OCI-LY1 (cell line): ENCODE measurements around the gene CRISP1.

ENCODE experiments used
- H2AFZ ChIP-seq: fragments of 200-600 bp; sonication (generic), shearing (Covaris generic); 2 replicates; pipeline ENCODE4 v1.6.0; 2014; ENCODE audit warnings: antibody characterized with exemption, mild to moderate bottlenecking, low read length
- H3F3A ChIP-seq: fragments of 200-600 bp; sonication (generic), shearing (Covaris generic); 2 replicates; pipeline ENCODE4 v1.6.0; 2014; ENCODE audit warnings: mild to moderate bottlenecking, antibody characterized with exemption, low read length, moderate library complexity; ENCODE audit not compliant: insufficient read depth
- H3K27ac ChIP-seq: fragments of 200-600 bp; sonication (generic); 2 replicates; pipeline ENCODE4 v1.5.1; 2014; ENCODE audit warnings: low read length, mixed run types, mild to moderate bottlenecking, low read depth; ENCODE audit not compliant: poor library complexity, severe bottlenecking
- H3K27me3 ChIP-seq: fragments of 200-600 bp; sonication (generic); 2 replicates; pipeline ENCODE4 v1.6.0; 2014; ENCODE audit warnings: antibody characterized with exemption, mild to moderate bottlenecking, low read length, moderate library complexity; ENCODE audit not compliant: insufficient read depth
- H3K36me3 ChIP-seq: fragments of 200-600 bp; sonication (generic); 2 replicates; pipeline ENCODE4 v1.6.1; 2014; ENCODE audit warnings: mild to moderate bottlenecking, antibody characterized with exemption, low read length, moderate library complexity, mixed read lengths; ENCODE audit not compliant: insufficient read depth
- H3K4me1 ChIP-seq: fragments of 200-600 bp; sonication (generic); 2 replicates; pipeline ENCODE4 v1.5.1; 2014; ENCODE audit warnings: mild to moderate bottlenecking, low read length, moderate library complexity; ENCODE audit not compliant: insufficient read depth, severe bottlenecking
- H3K4me2 ChIP-seq: fragments of 200-600 bp; sonication (generic), shearing (Covaris generic); 2 replicates; pipeline ENCODE4 v1.6.1; 2014; ENCODE audit warnings: low read length
- H3K4me3 ChIP-seq: fragments of 200-600 bp; sonication (generic); 2 replicates; pipeline ENCODE4 v1.5.1; 2014; ENCODE audit warnings: low read length, low read depth, mild to moderate bottlenecking, mixed read lengths; ENCODE audit not compliant: poor library complexity, severe bottlenecking
- H3K79me2 ChIP-seq: fragments of 200-600 bp; shearing (Covaris generic); 2 replicates; pipeline ENCODE4 v1.6.1; 2016; ENCODE audit warnings: mixed run types, low read length, mixed read lengths; ENCODE audit not compliant: insufficient read depth
- H3K9ac ChIP-seq: fragments of 200-600 bp; sonication (generic), shearing (Covaris generic); 2 replicates; pipeline ENCODE4 v1.6.1; 2014; ENCODE audit warnings: mild to moderate bottlenecking, low read length, mixed read lengths
- H3K9me2 ChIP-seq: fragments of 200-600 bp; sonication (generic), shearing (Covaris generic); 2 replicates; pipeline ENCODE4 v1.6.1; 2014; ENCODE audit warnings: low read depth, mild to moderate bottlenecking, low read length, mixed read lengths
- H3K9me3 ChIP-seq: fragments of 200-600 bp; shearing (Covaris generic); 2 replicates; pipeline ENCODE4 v1.6.1; 2014; ENCODE audit warnings: low read length, mixed read lengths
- H4K20me1 ChIP-seq: fragments of 200-600 bp; sonication (generic), shearing (Covaris generic); 2 replicates; pipeline ENCODE4 v1.6.0; 2016; ENCODE audit warnings: mild to moderate bottlenecking, low read length; ENCODE audit not compliant: insufficient read depth
- CTCF ChIP-seq: fragments of 200-600 bp; sonication (generic), shearing (Covaris generic); IDR thresholded peaks from 2 replicates; pipeline ENCODE4 v1.5.1; 2017; ENCODE audit warnings: mild to moderate bottlenecking, antibody characterized with exemption, low read length, moderate library complexity, mixed read lengths
- EZH2 ChIP-seq: fragments of 200-600 bp; sonication (generic), shearing (Covaris generic); IDR thresholded peaks from 2 replicates; pipeline ENCODE4 v1.8.0; 2017; ENCODE audit warnings: borderline replicate concordance, mixed run types, mild to moderate bottlenecking, antibody characterized with exemption, low read length, moderate library complexity, mixed read lengths

CRISP1 gene

GRCh38 chr6:49892280-49892679 is 25.9 kb upstream of the CRISP1 start:
- H3K4me2 ChIP-seq, result no peak overlapping the region
- H3K4me1 ChIP-seq, result no peaks in the 10 kb centered on the region
- no peaks in the 10 kb centered on the region for H3K36me3 ChIP-seq
- no peak overlapping the region for H3K9ac ChIP-seq
- TF ChIP-seq CTCF (no peak), EZH2 (no peak)
- H3K27ac ChIP-seq, result no peak overlapping the region
- H3K9me2 ChIP-seq, result no peaks in the 10 kb centered on the region
- H3F3A ChIP-seq, result no peaks in the 10 kb centered on the region
- H3K27me3 ChIP-seq, result no peaks in the 10 kb centered on the region
- no peaks in the 10 kb centered on the region for H4K20me1 ChIP-seq
- no peak overlapping the region for H2AFZ ChIP-seq
- no peak overlapping the region for H3K4me3 ChIP-seq
- no peaks in the 10 kb centered on the region for H3K79me2 ChIP-seq
- H3K9me3 ChIP-seq, result no peaks in the 10 kb centered on the region

GRCh38 chr6:49890988-49891387 is 24.7 kb upstream of the CRISP1 start:
- Histone ChIP-seq H4K20me1 (no peaks in the 10 kb centered on the region), H3K4me2 (no peak overlapping the region), H3F3A (no peaks in the 10 kb centered on the region), H2AFZ (no peak overlapping the region), H3K9me3 (no peaks in the 10 kb centered on the region), H3K4me3 (no peak overlapping the region), H3K27me3 (no peaks in the 10 kb centered on the region), H3K36me3 (no peaks in the 10 kb centered on the region), H3K9me2 (no peaks in the 10 kb centered on the region), H3K9ac (no peak overlapping the region), H3K27ac (no peak overlapping the region), H3K4me1 (no peaks in the 10 kb centered on the region), H3K79me2 (no peaks in the 10 kb centered on the region)
- no peak for TF ChIP-seq CTCF
- TF ChIP-seq EZH2, result no peak

- TF ChIP-seq EZH2, result no peak
- no peaks in the 10 kb centered on the region for H3K79me2 ChIP-seq
- H3K36me3 ChIP-seq, result no peaks in the 10 kb centered on the region
- H3K9me3 ChIP-seq, result no peaks in the 10 kb centered on the region
- no peak overlapping the region for H3K4me2 ChIP-seq
- H3K4me3 ChIP-seq, result no peak overlapping the region
- H3K27me3 ChIP-seq, result no peaks in the 10 kb centered on the region
- no peaks in the 10 kb centered on the region for H3F3A ChIP-seq
- H2AFZ ChIP-seq, result no peak overlapping the region
- H4K20me1 ChIP-seq, result no peaks in the 10 kb centered on the region
- no peak overlapping the region for H3K9ac ChIP-seq
- no peaks in the 10 kb centered on the region for H3K4me1 ChIP-seq
- H3K27ac ChIP-seq, result no peak overlapping the region
- H3K9me2 ChIP-seq, result no peaks in the 10 kb centered on the region
These were observed 22.6 kb upstream of the CRISP1 start for GRCh38 chr6:49888742-49889431.

- Histone ChIP-seq H3K79me2 (no peaks in the 10 kb centered on the region), H3K27ac (no peak overlapping the region), H2AFZ (no peak overlapping the region), H3K27me3 (no peaks in the 10 kb centered on the region), H3K4me3 (no peak overlapping the region), H3K36me3 (no peaks in the 10 kb centered on the region), H3F3A (no peaks in the 10 kb centered on the region), H4K20me1 (no peaks in the 10 kb centered on the region), H3K9ac (no peak overlapping the region), H3K9me2 (no peaks in the 10 kb centered on the region), H3K4me2 (no peak overlapping the region), H3K4me1 (no peaks in the 10 kb centered on the region), H3K9me3 (no peaks in the 10 kb centered on the region)
- TF ChIP-seq EZH2, result no peak
- TF ChIP-seq CTCF, result no peak
These were observed 2.7 kb upstream of the CRISP1 start for GRCh38 chr6:49868951-49869529.
